Measurements from ENCODE around the gene FXR2. TPM values are rescaled to one million over a fixed set of nuclear protein-coding genes. Genes with fewer than 3 reads are reported as not detected.
A peak's percentile ranks its signal among the peaks of the same experiment; 100 is the strongest.

FXR2 gene
- polyA plus RNA-seq, 1 donor (not counting 4 experiments of a cell fraction or from before 2014, with no cell fraction given), result 30.6 TPM

DNA sequence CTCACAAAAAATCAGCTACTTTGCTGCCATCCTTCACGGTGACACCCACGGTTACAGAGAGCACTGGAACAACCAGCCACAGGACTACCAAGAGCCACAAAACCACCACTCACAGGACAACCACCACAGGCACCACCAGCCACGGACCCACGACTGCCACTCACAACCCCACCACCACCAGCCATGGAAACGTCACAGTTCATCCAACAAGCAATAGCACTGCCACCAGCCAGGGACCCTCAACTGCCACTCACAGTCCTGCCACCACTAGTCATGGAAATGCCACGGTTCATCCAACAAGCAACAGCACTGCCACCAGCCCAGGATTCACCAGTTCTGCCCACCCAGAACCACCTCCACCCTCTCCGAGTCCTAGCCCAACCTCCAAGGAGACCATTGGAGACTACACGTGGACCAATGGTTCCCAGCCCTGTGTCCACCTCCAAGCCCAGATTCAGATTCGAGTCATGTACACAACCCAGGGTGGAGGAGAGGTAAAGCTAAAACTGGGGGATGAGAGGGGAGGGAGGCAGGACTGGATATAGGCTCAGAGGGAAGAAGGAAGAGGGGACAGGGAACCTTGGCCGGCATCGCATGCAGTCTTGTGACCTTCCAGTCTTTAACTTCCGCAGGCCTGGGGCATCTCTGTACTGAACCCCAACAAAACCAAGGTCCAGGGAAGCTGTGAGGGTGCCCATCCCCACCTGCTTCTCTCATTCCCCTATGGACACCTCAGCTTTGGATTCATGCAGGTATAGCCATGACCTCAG, 34.7 kb downstream of the FXR2 start:
- DNase-seq (ENCODE audit: low read depth, low spot score) (no peak), FAIRE-seq (no peak)
- Histone ChIP-seq H3K36me3 (ENCODE audit: control insufficient read depth in 2 of 2, extremely low read depth in 1 of 2, insufficient read depth in 2 of 2, low read length in 2 of 2) (peaks cover 22 to 43% of the 10 kb centered on the region in 2 experiments), H3K9me1 (ENCODE audit: control insufficient read depth, extremely low read depth, insufficient read depth, low read length) (peaks cover 3% of the 10 kb centered on the region), H3K9me3 (ENCODE audit: control insufficient read depth, low read depth, low read length) (no peaks in the 10 kb centered on the region), H4K20me1 (ENCODE audit: control insufficient read depth, extremely low read depth, insufficient read depth, low read length) (peaks cover 41% of the 10 kb centered on the region), H2AFZ (ENCODE audit: control insufficient read depth, low read length) (no peak overlapping the region), H3K4me1 (ENCODE audit: control insufficient read depth, extremely low read depth, insufficient read depth, low read length) (peaks cover 53% of the 10 kb centered on the region), H3K4me2 (ENCODE audit: control insufficient read depth, extremely low read depth, insufficient read depth, low read depth, low read length) (peak overlapping the region; percentile 46), H3K27ac (ENCODE audit: control insufficient read depth, insufficient read depth, low read length) (peak overlapping the region; percentile 82), H3K27me3 (ENCODE audit: control insufficient read depth, extremely low read depth, insufficient read depth, low read length) (no peaks in the 10 kb centered on the region), H3K79me2 (ENCODE audit: control insufficient read depth, insufficient read depth, low read length) (peaks cover 37% of the 10 kb centered on the region), H3K4me3 (ENCODE audit: control insufficient read depth in 2 of 3, extremely low read depth in 1 of 3, insufficient read depth in 2 of 3, low read depth in 1 of 3, low read length in 3 of 3) (no peak overlapping the region), H3K9ac (ENCODE audit: control insufficient read depth, extremely low read depth, insufficient read depth, low read length) (peak overlapping the region; percentile 55)
- dilution Hi-C loops (cut with MboI; ENCODE audit: extremely low pct_ligation_motif_present, low sequenced_read_pairs), result no loop called here
- TF ChIP-seq EZH2 (IDR thresholded peaks at IDR 0.05; ENCODE audit: low read length) (no peak), CTCF (optimal IDR thresholded peaks at IDR 0.05 in 1 of 3, IDR thresholded peaks at IDR 0.05 in 1 of 3, conservative IDR thresholded peaks at IDR 0.05 in 1 of 3; ENCODE audit: extremely low read depth in 1 of 3, insufficient read depth in 2 of 3, low read length in 3 of 3) (no peak)

DNA sequence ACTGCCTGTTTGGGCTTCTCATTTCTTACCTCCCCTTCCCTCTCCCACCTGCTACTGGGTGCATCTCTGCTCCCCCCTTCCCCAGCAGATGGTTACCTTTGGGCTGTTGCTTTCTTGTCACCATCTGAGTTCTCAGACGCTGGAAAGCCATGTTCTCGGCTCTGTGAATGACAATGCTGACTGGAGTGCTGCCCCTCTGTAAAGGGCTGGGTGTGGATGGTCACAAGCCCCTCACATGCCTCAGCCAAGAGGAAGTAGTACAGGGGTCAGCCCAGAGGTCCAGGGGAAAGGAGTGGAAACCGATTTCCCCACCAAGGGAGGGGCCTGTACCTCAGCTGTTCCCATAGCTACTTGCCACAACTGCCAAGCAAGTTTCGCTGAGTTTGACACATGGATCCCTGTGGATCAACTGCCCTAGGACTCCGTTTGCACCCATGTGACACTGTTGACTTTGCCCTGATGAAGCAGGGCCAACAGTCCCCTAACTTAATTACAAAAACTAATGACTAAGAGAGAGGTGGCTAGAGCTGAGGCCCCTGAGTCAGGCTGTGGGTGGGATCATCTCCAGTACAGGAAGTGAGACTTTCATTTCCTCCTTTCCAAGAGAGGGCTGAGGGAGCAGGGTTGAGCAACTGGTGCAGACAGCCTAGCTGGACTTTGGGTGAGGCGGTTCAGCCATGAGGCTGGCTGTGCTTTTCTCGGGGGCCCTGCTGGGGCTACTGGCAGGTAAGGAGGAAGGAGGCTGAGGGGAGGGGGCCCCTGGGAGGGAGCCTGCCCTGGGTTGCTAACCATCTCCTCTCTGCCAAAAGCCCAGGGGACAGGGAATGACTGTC, 35.5 kb downstream of the FXR2 start, which contains the start of gene CD68:
CD68 (plus strand) TSS at position 638 of the 833 bp plus-strand sequence; CDS start at position 678, 40 bp downstream.
- Histone ChIP-seq H3K27ac (ENCODE audit: control insufficient read depth, insufficient read depth, low read length) (peak within 1 kb of the TSS; percentile 82), H3K27me3 (ENCODE audit: control insufficient read depth, extremely low read depth, insufficient read depth, low read length) (no peaks in the 10 kb centered on the region), H3K9me3 (ENCODE audit: control insufficient read depth, low read depth, low read length) (no peaks in the 10 kb centered on the region), H3K4me1 (ENCODE audit: control insufficient read depth, extremely low read depth, insufficient read depth, low read length) (peaks cover 57% of the 10 kb centered on the region), H3K9ac (ENCODE audit: control insufficient read depth, extremely low read depth, insufficient read depth, low read length) (peak within 1 kb of the TSS; percentile 55), H4K20me1 (ENCODE audit: control insufficient read depth, extremely low read depth, insufficient read depth, low read length) (peaks cover 49% of the 10 kb centered on the region), H3K9me1 (ENCODE audit: control insufficient read depth, extremely low read depth, insufficient read depth, low read length) (peaks cover 3% of the 10 kb centered on the region), H3K36me3 (ENCODE audit: control insufficient read depth in 2 of 2, extremely low read depth in 1 of 2, insufficient read depth in 2 of 2, low read length in 2 of 2) (peaks cover 27 to 51% of the 10 kb centered on the region in 2 experiments), H3K79me2 (ENCODE audit: control insufficient read depth, insufficient read depth, low read length) (peaks cover 40% of the 10 kb centered on the region), H2AFZ (ENCODE audit: control insufficient read depth, low read length) (no peak within 1 kb of the TSS), H3K4me2 (ENCODE audit: control insufficient read depth, extremely low read depth, insufficient read depth, low read depth, low read length) (peak within 1 kb of the TSS; percentile 46), H3K4me3 (ENCODE audit: control insufficient read depth in 2 of 3, extremely low read depth in 1 of 3, insufficient read depth in 2 of 3, low read depth in 1 of 3, low read length in 3 of 3) (no peak within 1 kb of the TSS)
- DNase-seq (ENCODE audit: low read depth, low spot score) (no peak), FAIRE-seq (peak; percentile 86)
- TF ChIP-seq CTCF (optimal IDR thresholded peaks at IDR 0.05 in 1 of 3, IDR thresholded peaks at IDR 0.05 in 1 of 3, conservative IDR thresholded peaks at IDR 0.05 in 1 of 3; ENCODE audit: extremely low read depth in 1 of 3, insufficient read depth in 2 of 3, low read length in 3 of 3) (no peak), EZH2 (IDR thresholded peaks at IDR 0.05; ENCODE audit: low read length) (no peak)
- dilution Hi-C loops (cut with MboI; ENCODE audit: extremely low pct_ligation_motif_present, low sequenced_read_pairs), result no loop called here
